Measurements from ENCODE around the gene PRKAR2B.
"Not testable (repeated sequence)": the region's sequence is repeated elsewhere in the genome, so short reads cannot be mapped to it uniquely, and the experiment has no call there.

PRKAR2B gene

GRCh38 chr7:107029061-107029763 is 15.3 kb upstream of the PRKAR2B start:
- no peak for DNase-seq

GRCh38 chr7:107029764-107030286 is 14.7 kb upstream of the PRKAR2B start:
- DNase-seq = no peak

- no peak for DNase-seq
Measured at GRCh38 chr7:107032050-107032449, 12.5 kb upstream of the PRKAR2B start.

- DNase-seq = no peak
Measured at GRCh38 chr7:107032720-107033438, 11.6 kb upstream of the PRKAR2B start.

GRCh38 chr7:107034553-107034952 is 10.0 kb upstream of the PRKAR2B start:
- no peak for DNase-seq

- no peak for DNase-seq
Measured at GRCh38 chr7:107035446-107035845, 9.1 kb upstream of the PRKAR2B start.

- DNase-seq = no peak
Measured at GRCh38 chr7:107036535-107036934, 8.0 kb upstream of the PRKAR2B start.

GRCh38 chr7:107037717-107038603 is 6.5 kb upstream of the PRKAR2B start:
- DNase-seq = no peak

- no peak for DNase-seq
Measured at GRCh38 chr7:107039199-107039900, 5.2 kb upstream of the PRKAR2B start.

- DNase-seq = no peak
Measured at GRCh38 chr7:107041097-107041496, 3.4 kb upstream of the PRKAR2B start.

GRCh38 chr7:107041764-107042163 is 2.7 kb upstream of the PRKAR2B start:
- not testable (repeated sequence) for DNase-seq

GRCh38 chr7:107042326-107042910 is 2.1 kb upstream of the PRKAR2B start:
- not testable (repeated sequence) for DNase-seq

- no peak for DNase-seq
Measured at GRCh38 chr7:107043491-107043890, 1.0 kb upstream of the PRKAR2B start.

- no peak for DNase-seq
Measured at GRCh38 chr7:107043921-107044346, 571 bp upstream of the PRKAR2B start.

GRCh38 chr7:107045195-107045960 is 873 bp downstream of the PRKAR2B start:
- DNase-seq = no peak

GRCh38 chr7:107045980-107046379 is 1.5 kb downstream of the PRKAR2B start:
- DNase-seq = no peak

GRCh38 chr7:107046491-107047259 is 2.2 kb downstream of the PRKAR2B start:
- DNase-seq = no peak

GRCh38 chr7:107047902-107048782 is 3.6 kb downstream of the PRKAR2B start:
- DNase-seq = no peak

GRCh38 chr7:107048783-107049418 is 4.4 kb downstream of the PRKAR2B start:
- DNase-seq = no peak

Data from T-helper 9 cell (primary cell).